H9 (cell line): Measurements from ENCODE around the gene LIPC. TPM values are rescaled to one million over a fixed set of nuclear protein-coding genes. Genes with fewer than 3 reads are reported as not detected.

Experiments used
- DNase-seq: peaks from one replicate; pipeline ENCODE4 v3.0.0-alpha.2; 2017
- H2AFZ ChIP-seq: one replicate; pipeline ENCODE4 v1.6.1; 2013; ENCODE audit warnings: mild to moderate bottlenecking, low read length, control low read depth, moderate library complexity
- H2AK5ac ChIP-seq: 2 replicates; pipeline ENCODE4 v1.6.1; 2013; ENCODE audit warnings: low read length, control low read depth, mixed read lengths; ENCODE audit not compliant: insufficient read length
- H2BK120ac ChIP-seq: one replicate; pipeline ENCODE4 v1.6.1; 2013; ENCODE audit warnings: low read depth, mild to moderate bottlenecking, low read length, control low read depth, inconsistent platforms; ENCODE audit not compliant: poor library complexity, severe bottlenecking
- H2BK12ac ChIP-seq: 2 replicates; pipeline ENCODE4 v1.6.1; 2013; ENCODE audit warnings: low read length, control low read depth, mixed read lengths, low read depth; ENCODE audit not compliant: insufficient read length
- H2BK15ac ChIP-seq: 2 replicates; pipeline ENCODE4 v1.6.1; 2013; ENCODE audit warnings: low read depth, low read length, control low read depth
- H2BK20ac ChIP-seq: one replicate; pipeline ENCODE4 v1.6.1; 2013; ENCODE audit warnings: low read depth, mild to moderate bottlenecking, low read length, control low read depth, inconsistent platforms; ENCODE audit not compliant: poor library complexity, severe bottlenecking
- H2BK5ac ChIP-seq: 2 replicates; pipeline ENCODE4 v1.6.1; 2013; ENCODE audit warnings: low read length, control low read depth, mixed read lengths; ENCODE audit not compliant: insufficient read length
- H3K14ac ChIP-seq: 2 replicates; pipeline ENCODE4 v1.6.1; 2013; ENCODE audit warnings: low read length, control low read depth; ENCODE audit not compliant: insufficient read depth
- H3K18ac ChIP-seq: 2 replicates; pipeline ENCODE4 v1.6.1; 2013; ENCODE audit warnings: low read depth, mild to moderate bottlenecking, mixed read lengths, low read length, control low read depth; ENCODE audit not compliant: insufficient read length
- H3K23ac ChIP-seq: 2 replicates; pipeline ENCODE4 v1.6.1; 2013; ENCODE audit warnings: low read length, control low read depth, mixed read lengths, low read depth; ENCODE audit not compliant: insufficient read length
- H3K23me2 ChIP-seq: 2 replicates; pipeline ENCODE4 v1.6.1; 2013; ENCODE audit warnings: low read depth, mild to moderate bottlenecking, mixed read lengths, low read length, control low read depth; ENCODE audit not compliant: insufficient read length, poor library complexity, severe bottlenecking
- H3K27ac ChIP-seq: 2 replicates; pipeline ENCODE4 v1.5.1; 2013; ENCODE audit warnings: low read length, control low read depth, mixed read lengths, low read depth; ENCODE audit not compliant: insufficient read length
- H3K27me3 ChIP-seq: 2 replicates; pipeline ENCODE4 v1.6.1; 2013; ENCODE audit warnings: low read length, control low read depth, inconsistent platforms; ENCODE audit not compliant: insufficient read depth
- H3K4ac ChIP-seq: 2 replicates; pipeline ENCODE4 v1.6.1; 2013; ENCODE audit warnings: low read depth, mild to moderate bottlenecking, control low read depth, inconsistent platforms, low read length, moderate library complexity
- H3K4me1 ChIP-seq: 2 replicates; pipeline ENCODE4 v1.6.1; 2013; ENCODE audit warnings: low read length, control low read depth, inconsistent platforms; ENCODE audit not compliant: insufficient read depth
- H3K4me2 ChIP-seq: 2 replicates; pipeline ENCODE4 v1.6.1; 2013; ENCODE audit warnings: low read length, control low read depth, mixed read lengths; ENCODE audit not compliant: insufficient read length, insufficient read depth
- H3K56ac ChIP-seq: 2 replicates; pipeline ENCODE4 v1.6.1; 2013; ENCODE audit warnings: low read depth, mild to moderate bottlenecking, mixed read lengths, low read length, control low read depth; ENCODE audit not compliant: insufficient read length
- H3K79me1 ChIP-seq: 2 replicates; pipeline ENCODE4 v1.6.1; 2013; ENCODE audit warnings: low read depth, mild to moderate bottlenecking, moderate library complexity, low read length, control low read depth, inconsistent platforms; ENCODE audit not compliant: insufficient read depth, poor library complexity, severe bottlenecking
- H3K79me2 ChIP-seq: 2 replicates; pipeline ENCODE4 v1.6.1; 2013; ENCODE audit warnings: low read length, control low read depth, inconsistent platforms; ENCODE audit not compliant: insufficient read depth
- H3K9ac ChIP-seq: 2 replicates; pipeline ENCODE4 v1.6.1; 2013; ENCODE audit warnings: low read length, control low read depth, mixed read lengths; ENCODE audit not compliant: insufficient read length; ENCODE audit errors: extremely low read depth
- H3K9me3 ChIP-seq: one replicate; pipeline ENCODE4 v1.6.1; 2013; ENCODE audit warnings: low read depth, low read length, inconsistent platforms; ENCODE audit not compliant: control insufficient read depth
- H3T11ph ChIP-seq: one replicate; pipeline ENCODE4 v1.6.1; 2013; ENCODE audit warnings: mild to moderate bottlenecking, low read length, control low read depth, inconsistent platforms
- H4K20me1 ChIP-seq: one replicate; pipeline ENCODE4 v1.6.1; 2013; ENCODE audit not compliant: control insufficient read depth, insufficient read length, insufficient read depth
- H4K5ac ChIP-seq: 2 replicates; pipeline ENCODE4 v1.6.1; 2013; ENCODE audit warnings: low read depth, mild to moderate bottlenecking, mixed read lengths, low read length, control low read depth; ENCODE audit not compliant: insufficient read length
- H4K8ac ChIP-seq: replicated peaks from 2 replicates; pipeline ENCODE4 v1.6.1; 2013; ENCODE audit warnings: low read length, control low read depth, mixed read lengths, low read depth; ENCODE audit not compliant: insufficient read length
- H4K91ac ChIP-seq: 2 replicates; pipeline ENCODE4 v1.6.1; 2013; ENCODE audit warnings: low read depth, mild to moderate bottlenecking, moderate library complexity, mixed read lengths, low read length, control low read depth; ENCODE audit not compliant: insufficient read length
- H3K27ac Mint-ChIP-seq, 3 experiments: 2 replicates in 2 of 3; 3 replicates in 1 of 3; pipeline ENCODE4 v1.8.0; 2020 to 2021; ENCODE audit warnings: mixed read lengths in 3 of 3, mild to moderate bottlenecking in 1 of 3, moderate library complexity in 1 of 3
- H3K27me3 Mint-ChIP-seq: 2 replicates; pipeline ENCODE4 v1.8.0; 2021; ENCODE audit warnings: low read depth, mild to moderate bottlenecking, moderate library complexity, mixed read lengths
- H3K36me3 Mint-ChIP-seq, 3 experiments: 2 replicates in 2 of 3; 3 replicates in 1 of 3; pipeline ENCODE4 v1.8.0; 2020 to 2021; ENCODE audit warnings: low read depth in 3 of 3, mixed read lengths in 3 of 3; ENCODE audit not compliant: insufficient read depth in 1 of 3
- H3K4me1 Mint-ChIP-seq, 2 experiments: 2 replicates each; pipeline ENCODE4 v1.8.0; 2020; ENCODE audit warnings: mixed read lengths in 2 of 2
- H3K4me3 Mint-ChIP-seq, 2 experiments: 2 replicates in 1 of 2; 3 replicates in 1 of 2; pipeline ENCODE4 v1.8.0; 2020 to 2021; ENCODE audit warnings: mild to moderate bottlenecking in 2 of 2, mixed read lengths in 2 of 2, moderate library complexity in 1 of 2
- H3K9me3 Mint-ChIP-seq, 2 experiments: 2 replicates in 1 of 2; 3 replicates in 1 of 2; pipeline ENCODE4 v1.8.0; 2020; ENCODE audit warnings: mild to moderate bottlenecking in 2 of 2, mixed read lengths in 2 of 2, moderate library complexity in 1 of 2
- CTCF ChIP-seq: fragments of 200-600 bp; sonication (generic); conservative IDR thresholded peaks from 3 replicates; pipeline ENCODE4 v1.8.0; 2021; ENCODE audit warnings: antibody characterized with exemption, mild to moderate bottlenecking
- WGBS: extraction: QIAGEN DNeasy Blood & Tissue Kit; methylation state at CpG from one replicate; pipeline ENCODE4 v1.1.7; 2013; ENCODE audit warnings: missing lambda C conversion rate, low lambda C conversion rate, mixed read lengths; ENCODE audit not compliant: insufficient read length; ENCODE audit errors: extremely low coverage; 5-methylcytosine and 5-hydroxymethylcytosine counted together
- total RNA-seq: library from RNA; stranded (reverse); gene quantifications from 2 replicates; pipeline ENCODE4 v1.2.1, GENCODE V29; 2021

LIPC gene
- total RNA-seq, 1 experiment from 2014 or later = not detected

DNA sequence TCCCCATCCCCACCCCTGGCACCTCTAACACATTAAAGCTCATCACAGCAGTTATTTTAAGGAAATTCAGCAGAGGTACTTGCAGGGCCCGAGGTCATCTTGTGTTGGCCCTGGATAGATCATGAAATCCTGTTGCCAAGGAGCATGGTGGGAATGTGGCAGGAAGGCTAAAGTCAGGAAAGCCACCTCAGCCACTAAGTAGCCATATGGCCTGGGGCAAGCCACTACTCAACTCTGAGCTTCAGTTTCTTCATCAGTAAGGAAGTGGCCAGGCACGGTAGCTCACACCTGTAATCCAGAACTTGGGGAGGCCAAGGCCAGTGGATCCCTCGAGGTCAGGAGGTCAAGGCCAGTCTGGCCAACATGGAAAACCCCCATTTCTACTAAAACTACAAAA lies 55.9 kb downstream of the LIPC start:
- Histone ChIP-seq H3T11ph (no peak overlapping the region), H3K9ac (no peak overlapping the region)
- no peak overlapping the region for H3K27ac Mint-ChIP-seq

More for the DNA sequence above, 55.9 kb downstream of the LIPC start:
- Histone ChIP-seq H2BK5ac (no peak overlapping the region), H3K4me1 (no peaks in the 10 kb centered on the region), H3K9me3 (no peaks in the 10 kb centered on the region), H4K91ac (no peak overlapping the region), H2AK5ac (no peak overlapping the region), H4K8ac (no peak overlapping the region), H2AFZ (no peak overlapping the region), H3K18ac (no peak overlapping the region), H2BK15ac (no peak overlapping the region), H3K4ac (no peak overlapping the region), H3K79me2 (no peaks in the 10 kb centered on the region), H3K23ac (no peak overlapping the region), H4K20me1 (no peaks in the 10 kb centered on the region), H2BK20ac (no peak overlapping the region), H3K14ac (no peak overlapping the region), H3K4me2 (no peak overlapping the region), H2BK120ac (no peak overlapping the region), H3K27me3 (no peaks in the 10 kb centered on the region), H2BK12ac (no peak overlapping the region), H3K23me2 (no peaks in the 10 kb centered on the region), H3K56ac (no peak overlapping the region), H4K5ac (no peak overlapping the region), H3K27ac (no peak overlapping the region), H3K79me1 (no peaks in the 10 kb centered on the region)
- Mint-ChIP-seq H3K9me3 (peaks cover 8 to 15% of the 10 kb centered on the region in 2 experiments), H3K4me1 (no peaks in the 10 kb centered on the region), H3K4me3 (no peak overlapping the region), H3K36me3 (peaks cover 0 to 5% (median 3%) of the 10 kb centered on the region in 3 experiments; a peak in 3 of 7 replicates), H3K27me3 (no peaks in the 10 kb centered on the region)
- DNase-seq = no peak
- WGBS = no CpG with 5 or more reads among the region's 3 CpGs
- TF ChIP-seq CTCF = no peak
